Astrocyte of the spinal cord (primary cell): ENCODE measurements around the gene C1QTNF5.

Experiments used
- DNase-seq: peaks from one replicate; pipeline ENCODE4 v3.0.0; 2011; ENCODE audit warnings: low read depth, low spot score
- H3K4me3 ChIP-seq: 2 replicates; pipeline ENCODE4 v1.5.1; 2011; ENCODE audit warnings: low read depth, mild to moderate bottlenecking, low read length, moderate library complexity
- in situ Hi-C: cut with HindIII; loops from 2 replicates; pipeline ENCODE4 v1.10.0; 2017; ENCODE audit warnings: low sequenced_read_pairs
- TF ChIP-seq, protein P1 (sequence below): IDR thresholded peaks from 2 replicates; pipeline ENCODE4 v1.5.1; 2012; ENCODE audit warnings: low read depth, mild to moderate bottlenecking, low read length, inconsistent platforms

The C1QTNF5 gene

DNA sequence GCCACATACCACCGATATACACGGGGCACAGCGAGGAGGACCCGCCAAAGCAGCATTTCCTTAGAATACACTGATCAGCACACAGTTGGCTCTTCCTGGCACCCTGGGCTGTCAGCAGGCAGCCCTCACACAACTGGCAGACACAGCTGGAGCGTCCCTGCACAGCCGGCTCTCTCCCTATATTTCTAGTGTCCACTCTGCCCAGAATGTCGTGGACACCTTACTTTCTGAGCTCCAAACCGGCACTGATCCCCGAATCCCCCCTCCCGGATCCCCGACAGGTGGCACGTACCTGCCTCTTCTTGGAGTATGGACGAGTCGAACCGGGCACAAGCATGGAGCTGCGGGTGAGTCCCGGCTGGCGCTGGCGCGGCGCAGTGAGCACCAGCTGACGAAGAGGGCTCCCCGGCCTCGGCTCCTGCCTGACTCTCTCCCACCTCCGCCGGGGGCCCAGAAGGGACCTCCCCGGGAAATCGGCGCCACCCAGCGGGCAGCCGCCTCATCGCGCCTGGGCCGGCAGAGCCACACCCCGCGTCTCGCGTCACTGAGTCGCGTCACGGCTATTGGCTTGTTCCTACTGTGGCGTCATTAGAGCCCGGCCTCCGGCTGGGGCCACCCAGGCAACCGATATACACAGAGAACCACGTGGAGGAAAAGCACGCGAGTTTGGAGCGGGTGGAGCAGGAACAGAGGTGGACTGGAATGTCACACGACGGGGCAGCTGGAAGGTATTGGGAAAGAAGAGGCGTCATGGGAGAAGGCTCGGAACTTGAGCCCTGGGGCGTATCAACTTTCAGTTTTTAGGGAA is 40.7 kb upstream of the C1QTNF5 start, which contains the start of gene USP2:
TSS of gene USP2 (minus strand) at position 510 of the 808 bp plus-strand sequence. CDS start 8,210 bp downstream, outside the sequence.
- peak within 1 kb of the TSS; percentile 51 for H3K4me3 ChIP-seq
- in situ Hi-C loops = no loop called here
- DNase-seq = peak; percentile 94
- TF ChIP-seq, protein P1, sequence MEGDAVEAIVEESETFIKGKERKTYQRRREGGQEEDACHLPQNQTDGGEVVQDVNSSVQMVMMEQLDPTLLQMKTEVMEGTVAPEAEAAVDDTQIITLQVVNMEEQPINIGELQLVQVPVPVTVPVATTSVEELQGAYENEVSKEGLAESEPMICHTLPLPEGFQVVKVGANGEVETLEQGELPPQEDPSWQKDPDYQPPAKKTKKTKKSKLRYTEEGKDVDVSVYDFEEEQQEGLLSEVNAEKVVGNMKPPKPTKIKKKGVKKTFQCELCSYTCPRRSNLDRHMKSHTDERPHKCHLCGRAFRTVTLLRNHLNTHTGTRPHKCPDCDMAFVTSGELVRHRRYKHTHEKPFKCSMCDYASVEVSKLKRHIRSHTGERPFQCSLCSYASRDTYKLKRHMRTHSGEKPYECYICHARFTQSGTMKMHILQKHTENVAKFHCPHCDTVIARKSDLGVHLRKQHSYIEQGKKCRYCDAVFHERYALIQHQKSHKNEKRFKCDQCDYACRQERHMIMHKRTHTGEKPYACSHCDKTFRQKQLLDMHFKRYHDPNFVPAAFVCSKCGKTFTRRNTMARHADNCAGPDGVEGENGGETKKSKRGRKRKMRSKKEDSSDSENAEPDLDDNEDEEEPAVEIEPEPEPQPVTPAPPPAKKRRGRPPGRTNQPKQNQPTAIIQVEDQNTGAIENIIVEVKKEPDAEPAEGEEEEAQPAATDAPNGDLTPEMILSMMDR = peak; percentile 81

DNA sequence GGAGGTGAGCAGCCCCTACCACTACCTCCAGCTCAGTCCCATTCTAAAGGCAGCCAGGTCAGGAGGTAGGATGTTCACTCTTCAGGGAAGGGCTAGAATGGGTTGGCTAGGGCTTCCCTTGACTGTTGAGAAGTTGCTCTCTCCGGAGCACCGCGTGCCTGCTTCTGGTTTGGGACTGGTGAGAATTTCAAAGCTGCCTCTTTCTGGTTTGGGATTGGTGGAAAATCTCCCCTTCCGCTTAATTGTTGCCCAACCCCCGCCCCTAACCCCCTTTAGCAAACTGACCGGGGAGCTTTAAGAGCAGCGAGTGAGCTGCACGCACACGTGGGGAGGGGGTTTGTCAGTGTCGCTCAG is 40.1 kb upstream of the C1QTNF5 start:
- TF ChIP-seq, protein P1 = no peak
- no peak for DNase-seq
- H3K4me3 ChIP-seq = peak overlapping the region; percentile 51
- in situ Hi-C loops = no loop called here

DNA sequence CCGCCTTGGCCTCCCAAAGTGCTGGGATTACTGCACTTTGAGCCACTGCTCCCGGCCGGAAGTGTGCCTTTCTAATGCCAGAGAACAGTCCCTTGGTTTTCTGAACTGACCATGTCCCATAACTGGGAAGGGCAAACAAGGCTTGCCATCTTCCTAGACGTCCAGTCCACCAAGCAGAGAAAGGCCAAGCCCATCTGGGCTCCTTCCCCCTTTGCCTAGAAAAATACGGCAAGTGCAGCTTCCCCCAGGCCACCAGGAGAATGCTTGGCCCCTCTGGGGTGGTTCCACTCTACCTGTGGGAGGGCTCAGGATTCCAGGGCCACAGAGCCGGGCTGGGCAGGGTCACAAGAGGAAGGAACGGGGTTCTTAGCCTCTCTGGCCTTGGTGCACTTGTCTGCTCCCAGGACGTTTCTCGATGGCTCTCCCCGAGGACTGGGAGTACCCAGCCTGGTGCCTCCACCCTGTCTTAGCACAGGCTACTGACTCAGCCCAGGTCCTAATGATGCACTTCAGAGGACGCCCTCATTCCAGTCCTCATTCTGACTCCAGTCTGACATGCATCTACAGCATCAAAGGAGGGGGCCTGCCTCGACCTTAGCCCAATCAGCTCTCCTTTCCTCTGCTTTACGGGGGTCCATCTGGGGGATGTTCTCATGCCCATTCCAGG is 39.6 kb upstream of the C1QTNF5 start:
- DNase-seq = no peak
- TF ChIP-seq, protein P1 = no peak
- in situ Hi-C loops = no loop called here
- H3K4me3 ChIP-seq = no peak overlapping the region

GRCh38 chr11:119378851-119379465 is 38.3 kb upstream of the C1QTNF5 start:
- DNase-seq = no peak
- in situ Hi-C loops = no loop called here
- TF ChIP-seq, protein P1 = no peak

GRCh38 chr11:119377961-119378667 is 37.4 kb upstream of the C1QTNF5 start:
- in situ Hi-C loops = no loop called here
- no peak overlapping the region for H3K4me3 ChIP-seq
- TF ChIP-seq, protein P1 = no peak
- DNase-seq = no peak

More at GRCh38 chr11:119378851-119379465, 38.3 kb upstream of the C1QTNF5 start:
- no peak overlapping the region for H3K4me3 ChIP-seq
